Measurements from ENCODE around the gene COL18A1. TPM values are rescaled to one million over a fixed set of nuclear protein-coding genes. Genes with fewer than 3 reads are reported as not detected.

COL18A1 gene
- total RNA-seq, 3 donors from 2014 or later (not counting 1 experiment from before 2014, with no cell fraction given), result 12.3 to 22.3 (median 12.7) TPM

- Histone ChIP-seq H3K27ac (ENCODE audit: low read length) (no peak overlapping the region), H3K4me3 (ENCODE audit: low read length) (no peak overlapping the region), H3K36me3 (ENCODE audit: control insufficient read depth, insufficient read depth, low read length) (no peaks in the 10 kb centered on the region), H3K4me1 (ENCODE audit: control insufficient read depth, insufficient read depth, low read length) (peaks cover 32% of the 10 kb centered on the region), H3K9me3 (ENCODE audit: control insufficient read depth, insufficient read depth, low read length) (no peaks in the 10 kb centered on the region), H3K27me3 (ENCODE audit: control insufficient read depth, insufficient read depth, low read length) (no peaks in the 10 kb centered on the region)
- H3K27me3 Mint-ChIP-seq (ENCODE audit: low read depth in 2 of 2), result no peaks in the 10 kb centered on the region
- no peaks in the 10 kb centered on the region for H3K9me3 Mint-ChIP-seq
- no peak overlapping the region for H3K27ac Mint-ChIP-seq
- H3K4me1 Mint-ChIP-seq, result peaks cover 5 to 16% of the 10 kb centered on the region in 2 donors
- H3K4me3 Mint-ChIP-seq, result no peak overlapping the region
- no peak for ATAC-seq
- no peak for DNase-seq
- no peaks in the 10 kb centered on the region for H3K36me3 Mint-ChIP-seq
- intact Hi-C loops (cut with micrococcal nuclease), result no loop called here
- 93% methylated on average over 22 of the region's 22 CpGs for WGBS (ENCODE audit: insufficient coverage)
- no peak for TF ChIP-seq CTCF (IDR thresholded peaks at IDR 0.05)
Observed at GRCh38 chr21:45545691-45546531, 140.9 kb downstream of the COL18A1 start.

GRCh38 chr21:45546636-45547544, 141.9 kb downstream of the COL18A1 start:
- Mint-ChIP-seq H3K27ac (no peak overlapping the region), H3K9me3 (no peaks in the 10 kb centered on the region), H3K4me3 (no peak overlapping the region), H3K36me3 (no peaks in the 10 kb centered on the region), H3K27me3 (ENCODE audit: low read depth in 2 of 2) (peaks cover 0 to 3% of the 10 kb centered on the region in 2 donors), H3K4me1 (peaks cover 15 to 24% of the 10 kb centered on the region in 2 donors)
- H3K4me3 ChIP-seq (ENCODE audit: low read length), result no peak overlapping the region
- no peaks in the 10 kb centered on the region for H3K36me3 ChIP-seq (ENCODE audit: control insufficient read depth, insufficient read depth, low read length)
- H3K27me3 ChIP-seq (ENCODE audit: control insufficient read depth, insufficient read depth, low read length), result no peaks in the 10 kb centered on the region
- no peak for TF ChIP-seq CTCF (IDR thresholded peaks at IDR 0.05)
- peaks cover 34% of the 10 kb centered on the region for H3K4me1 ChIP-seq (ENCODE audit: control insufficient read depth, insufficient read depth, low read length)
- DNase-seq (no peak), ATAC-seq (no peak)
- H3K27ac ChIP-seq (ENCODE audit: low read length), result no peak overlapping the region
- intact Hi-C loops (cut with micrococcal nuclease), result no loop called here
- WGBS (ENCODE audit: insufficient coverage), result 89% methylated on average over 16 of the region's 16 CpGs
- no peaks in the 10 kb centered on the region for H3K9me3 ChIP-seq (ENCODE audit: control insufficient read depth, insufficient read depth, low read length)

GRCh38 chr21:45547545-45547900, 142.6 kb downstream of the COL18A1 start:
- WGBS (ENCODE audit: insufficient coverage), result 94% methylated on average over 3 of the region's 3 CpGs
- intact Hi-C loops (cut with micrococcal nuclease), result no loop called here

More at GRCh38 chr21:45547545-45547900, 142.6 kb downstream of the COL18A1 start:
- H3K27me3 Mint-ChIP-seq (ENCODE audit: low read depth in 2 of 2), result peaks cover 0 to 3% of the 10 kb centered on the region in 2 donors
- H3K36me3 Mint-ChIP-seq, result no peaks in the 10 kb centered on the region
- no peaks in the 10 kb centered on the region for H3K27me3 ChIP-seq (ENCODE audit: control insufficient read depth, insufficient read depth, low read length)
- no peak for ATAC-seq
- no peak for DNase-seq
- TF ChIP-seq CTCF (IDR thresholded peaks at IDR 0.05), result no peak
- no peak overlapping the region for H3K27ac ChIP-seq (ENCODE audit: low read length)
- H3K4me3 ChIP-seq (ENCODE audit: low read length), result no peak overlapping the region
- no peaks in the 10 kb centered on the region for H3K9me3 ChIP-seq (ENCODE audit: control insufficient read depth, insufficient read depth, low read length)
- H3K9me3 Mint-ChIP-seq, result no peaks in the 10 kb centered on the region
- peaks cover 15 to 25% of the 10 kb centered on the region in 2 donors for H3K4me1 Mint-ChIP-seq
- H3K4me3 Mint-ChIP-seq, result no peak overlapping the region
- H3K27ac Mint-ChIP-seq, result no peak overlapping the region
- H3K4me1 ChIP-seq (ENCODE audit: control insufficient read depth, insufficient read depth, low read length), result peaks cover 41% of the 10 kb centered on the region
- no peaks in the 10 kb centered on the region for H3K36me3 ChIP-seq (ENCODE audit: control insufficient read depth, insufficient read depth, low read length)
